Right atrium auricular region (tissue), 2 donors: ENCODE results near the gene ARHGAP23. TPM values are rescaled to one million over a fixed set of nuclear protein-coding genes. Genes with fewer than 3 reads are reported as not detected.
A peak's percentile ranks its signal among the peaks of the same experiment; 100 is the strongest.
"Not testable (repeated sequence)": the region's sequence is repeated elsewhere in the genome, so short reads cannot be mapped to it uniquely, and the experiment has no call there.

Source experiments
- DNase-seq: peaks from one replicate; pipeline ENCODE4 v3.0.0-alpha.2; 2019; ENCODE audit warnings: low spot score
- H3K27ac ChIP-seq, 2 donors: fragments of 200-600 bp; sonication (generic); 1 replicate in 1 of 2; 2 replicates in 1 of 2; pipeline ENCODE4 v1.5.1; 2016 to 2019
- H3K27me3 ChIP-seq, 2 donors: fragments of 200-600 bp; sonication (generic); one replicate each; pipeline versions ENCODE4 v1.5.1 to v1.6.0; 2017 to 2019
- H3K36me3 ChIP-seq: fragments of 200-600 bp; sonication (generic); one replicate; pipeline ENCODE4 v1.5.1; 2016
- H3K4me1 ChIP-seq, 2 donors: fragments of 200-600 bp; sonication (generic); one replicate each; pipeline versions ENCODE4 v1.5.1 to v1.6.0; 2017 to 2019
- H3K4me3 ChIP-seq, 2 donors: fragments of 200-600 bp; sonication (generic); 1 replicate in 1 of 2; 2 replicates in 1 of 2; pipeline ENCODE4 v1.5.1; 2017 to 2019; ENCODE audit warnings: mild to moderate bottlenecking in 1 of 2, moderate library complexity in 1 of 2
- H3K9me3 ChIP-seq, 2 donors: fragments of 200-600 bp; sonication (generic); one replicate each; pipeline ENCODE4 v1.5.1; 2019
- CTCF ChIP-seq, 2 donors: fragments of 200-600 bp; sonication (generic); IDR thresholded peaks; one replicate each; pipeline ENCODE4 v1.5.1; 2019; ENCODE audit warnings: antibody characterized with exemption in 2 of 2
- total RNA-seq, 2 donors: library from RNA; depleted of rRNA; stranded (reverse); fragments of >200 nt; gene quantifications; one replicate each; pipeline ENCODE4 v1.1.0, GENCODE V29; 2016

ARHGAP23 gene
- total RNA-seq, 2 donors from 2014 or later, result 59.9 to 95.6 TPM

- Histone ChIP-seq H3K36me3 (peaks cover 27% of the 10 kb centered on the region), H3K9me3 (no peaks in the 10 kb centered on the region), H3K4me1 (peaks cover 0 to 30% of the 10 kb centered on the region in 2 donors), H3K4me3 (peak overlapping the region in 1 of 2 donors; percentile 35), H3K27ac (no peak overlapping the region), H3K27me3 (no peaks in the 10 kb centered on the region)
- no peak for DNase-seq
- no peak for TF ChIP-seq CTCF (IDR thresholded peaks at IDR 0.05)
These were observed 82.3 kb downstream of the ARHGAP23 start for GRCh38 chr17:38510421-38511149.

- no peak for DNase-seq
- no peaks in the 10 kb centered on the region for H3K27me3 ChIP-seq
- H3K36me3 ChIP-seq, result peaks cover 19% of the 10 kb centered on the region
- no peak overlapping the region for H3K4me3 ChIP-seq
- no peaks in the 10 kb centered on the region for H3K9me3 ChIP-seq
- peaks cover 0 to 30% of the 10 kb centered on the region in 2 donors for H3K4me1 ChIP-seq
- no peak for TF ChIP-seq CTCF (IDR thresholded peaks at IDR 0.05)
- H3K27ac ChIP-seq, result no peak overlapping the region
These were observed 83.2 kb downstream of the ARHGAP23 start for GRCh38 chr17:38511150-38512108.

- DNase-seq, result no peak
- no peak overlapping the region for H3K4me3 ChIP-seq
- H3K9me3 ChIP-seq, result no peaks in the 10 kb centered on the region
- H3K27me3 ChIP-seq, result no peaks in the 10 kb centered on the region
- peaks cover 7% of the 10 kb centered on the region for H3K36me3 ChIP-seq
- peaks cover 0 to 30% of the 10 kb centered on the region in 2 donors for H3K4me1 ChIP-seq
- no peak overlapping the region for H3K27ac ChIP-seq
- TF ChIP-seq CTCF (IDR thresholded peaks at IDR 0.05), result no peak
These were observed 84.3 kb downstream of the ARHGAP23 start for GRCh38 chr17:38512473-38513058.

DNA sequence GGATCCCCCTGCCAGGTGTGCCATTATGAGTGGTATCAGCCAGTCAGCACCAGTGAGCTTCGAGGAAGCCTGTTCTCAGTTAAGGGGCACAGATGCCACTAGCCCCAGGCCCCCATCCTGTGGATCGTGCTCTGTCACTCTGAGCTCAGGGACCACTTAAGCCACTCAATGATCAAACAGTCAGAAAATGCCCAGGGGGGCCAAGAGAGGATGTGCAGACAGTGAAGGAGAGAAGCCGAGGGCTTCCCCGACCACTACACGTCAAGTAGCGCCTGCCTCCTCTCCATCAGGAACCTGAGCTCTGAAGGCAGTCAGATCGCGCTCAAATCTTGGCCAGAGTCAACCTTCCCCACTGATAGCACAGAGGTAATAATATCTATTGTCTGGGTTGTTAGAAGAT lies 98.3 kb downstream of the ARHGAP23 start:
- not testable (repeated sequence) for H3K27ac ChIP-seq, H3K4me3 ChIP-seq, H3K36me3 ChIP-seq, H3K27me3 ChIP-seq, DNase-seq, H3K9me3 ChIP-seq, H3K4me1 ChIP-seq

GRCh38 chr17:38528141-38528540 lies 99.9 kb downstream of the ARHGAP23 start:
- H3K27me3 ChIP-seq, result not testable (repeated sequence)

DNA sequence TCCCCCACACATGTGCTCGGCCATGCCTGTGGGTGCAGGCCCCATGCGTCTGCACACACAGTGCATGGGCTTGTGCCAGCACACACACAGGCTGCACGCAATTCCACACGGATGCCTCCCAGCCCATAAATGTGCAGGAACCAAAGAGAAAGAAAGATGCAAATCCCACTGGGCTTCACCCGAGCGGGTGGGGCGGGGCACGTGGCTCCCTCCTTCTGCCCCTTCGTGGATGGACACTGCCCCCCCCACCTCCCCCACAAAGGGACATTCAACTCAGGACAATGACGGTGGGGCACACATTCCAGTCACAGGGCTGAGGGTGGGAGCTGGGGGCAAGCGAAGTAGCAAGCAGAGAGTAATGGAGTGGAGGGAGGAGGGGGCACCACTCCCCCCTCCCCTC lies 102.6 kb downstream of the ARHGAP23 start:
- not testable (repeated sequence) for H3K27ac ChIP-seq, H3K4me3 ChIP-seq, DNase-seq, H3K4me1 ChIP-seq, H3K9me3 ChIP-seq, H3K36me3 ChIP-seq, H3K27me3 ChIP-seq

More at GRCh38 chr17:38528141-38528540, 99.9 kb downstream of the ARHGAP23 start:
- DNase-seq, H3K9me3 ChIP-seq, H3K4me3 ChIP-seq, H3K4me1 ChIP-seq, H3K27ac ChIP-seq, H3K36me3 ChIP-seq: not testable (repeated sequence)

- not testable (repeated sequence) for H3K4me1 ChIP-seq, H3K27me3 ChIP-seq, DNase-seq
These were observed 103.5 kb downstream of the ARHGAP23 start for GRCh38 chr17:38531761-38532160.

More at GRCh38 chr17:38531761-38532160, 103.5 kb downstream of the ARHGAP23 start:
- H3K27ac ChIP-seq, H3K9me3 ChIP-seq, H3K36me3 ChIP-seq, H3K4me3 ChIP-seq: not testable (repeated sequence)
